OCI-LY7 (cell line): ENCODE measurements around the gene LDLRAD4.

Experiments
- EZH2phosphoT487 ChIP-seq: fragments of 200-600 bp; sonication (generic); IDR thresholded peaks from 2 replicates; pipeline ENCODE4 v1.6.1; 2018; ENCODE audit warnings: low read depth, borderline replicate concordance, mild to moderate bottlenecking, mixed run types, antibody characterized with exemption, low read length, moderate library complexity, mixed read lengths
- TF ChIP-seq, protein P1 (sequence below): fragments of 200-600 bp; sonication (generic); conservative IDR thresholded peaks from 2 replicates; pipeline ENCODE4 v1.5.1; 2014; ENCODE audit warnings: mild to moderate bottlenecking, antibody characterized with exemption, low read length, moderate library complexity, mixed read lengths

DNA sequence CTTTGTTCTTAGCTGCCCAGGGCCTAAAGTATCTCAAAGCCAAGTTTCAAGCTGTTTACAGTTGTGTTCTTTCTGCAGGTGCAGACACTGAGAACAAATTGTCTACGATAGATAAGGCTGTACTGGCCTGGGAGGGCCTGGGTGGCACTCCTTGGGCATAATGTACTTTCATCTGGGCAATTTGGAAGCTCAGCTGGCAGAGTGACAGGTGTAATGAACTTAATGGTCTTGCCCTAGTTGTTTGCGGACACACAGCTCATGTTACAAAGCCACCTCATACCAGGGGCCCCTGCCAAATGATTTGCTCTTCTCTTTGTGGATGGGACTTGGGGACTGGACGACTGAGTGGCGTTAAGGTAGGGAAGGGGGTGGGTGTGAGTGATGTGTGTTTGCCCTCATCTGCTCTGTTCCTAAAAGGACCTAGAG lies 4.3 kb downstream of the LDLRAD4 start:
- TF ChIP-seq, protein P1, sequence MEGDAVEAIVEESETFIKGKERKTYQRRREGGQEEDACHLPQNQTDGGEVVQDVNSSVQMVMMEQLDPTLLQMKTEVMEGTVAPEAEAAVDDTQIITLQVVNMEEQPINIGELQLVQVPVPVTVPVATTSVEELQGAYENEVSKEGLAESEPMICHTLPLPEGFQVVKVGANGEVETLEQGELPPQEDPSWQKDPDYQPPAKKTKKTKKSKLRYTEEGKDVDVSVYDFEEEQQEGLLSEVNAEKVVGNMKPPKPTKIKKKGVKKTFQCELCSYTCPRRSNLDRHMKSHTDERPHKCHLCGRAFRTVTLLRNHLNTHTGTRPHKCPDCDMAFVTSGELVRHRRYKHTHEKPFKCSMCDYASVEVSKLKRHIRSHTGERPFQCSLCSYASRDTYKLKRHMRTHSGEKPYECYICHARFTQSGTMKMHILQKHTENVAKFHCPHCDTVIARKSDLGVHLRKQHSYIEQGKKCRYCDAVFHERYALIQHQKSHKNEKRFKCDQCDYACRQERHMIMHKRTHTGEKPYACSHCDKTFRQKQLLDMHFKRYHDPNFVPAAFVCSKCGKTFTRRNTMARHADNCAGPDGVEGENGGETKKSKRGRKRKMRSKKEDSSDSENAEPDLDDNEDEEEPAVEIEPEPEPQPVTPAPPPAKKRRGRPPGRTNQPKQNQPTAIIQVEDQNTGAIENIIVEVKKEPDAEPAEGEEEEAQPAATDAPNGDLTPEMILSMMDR = no peak
- TF ChIP-seq EZH2phosphoT487 = no peak
